ENCODE measurements around the gene TMEM108.

The TMEM108 gene

GRCh38 chr3:133354721-133355120 is 316.5 kb downstream of the TMEM108 start:
- Histone ChIP-seq H3K9me3 (ENCODE audit: low read length) (no peaks in the 10 kb centered on the region), H3K4me3 (ENCODE audit: low read length) (no peak overlapping the region), H2AFZ (ENCODE audit: low read depth, low read length) (no peak overlapping the region)

GRCh38 chr3:133360476-133360875 is 322.3 kb downstream of the TMEM108 start:
- Histone ChIP-seq H2AFZ (ENCODE audit: low read depth, low read length) (no peak overlapping the region), H3K9me3 (ENCODE audit: low read length) (no peaks in the 10 kb centered on the region), H3K27me3 (ENCODE audit: insufficient read depth, low read length) (no peaks in the 10 kb centered on the region), H3K4me1 (ENCODE audit: insufficient read depth, low read length) (peaks cover 5% of the 10 kb centered on the region), H3K36me3 (ENCODE audit: insufficient read depth, low read length) (no peaks in the 10 kb centered on the region), H3K4me3 (ENCODE audit: low read length) (no peak overlapping the region)

More at GRCh38 chr3:133354721-133355120, 316.5 kb downstream of the TMEM108 start:
- Histone ChIP-seq H3K36me3 (ENCODE audit: insufficient read depth, low read length) (no peaks in the 10 kb centered on the region), H3K27me3 (ENCODE audit: insufficient read depth, low read length) (no peaks in the 10 kb centered on the region), H3K4me1 (ENCODE audit: insufficient read depth, low read length) (peaks cover 21% of the 10 kb centered on the region)

- H3K4me3 ChIP-seq (ENCODE audit: low read length) = no peak overlapping the region
- no peaks in the 10 kb centered on the region for H3K36me3 ChIP-seq (ENCODE audit: insufficient read depth, low read length)
- no peak overlapping the region for H2AFZ ChIP-seq (ENCODE audit: low read depth, low read length)
- no peaks in the 10 kb centered on the region for H3K27me3 ChIP-seq (ENCODE audit: insufficient read depth, low read length)
- no peaks in the 10 kb centered on the region for H3K9me3 ChIP-seq (ENCODE audit: low read length)
- H3K4me1 ChIP-seq (ENCODE audit: insufficient read depth, low read length) = peaks cover 5% of the 10 kb centered on the region
Measured at GRCh38 chr3:133361011-133361410, 322.8 kb downstream of the TMEM108 start.

- H3K36me3 ChIP-seq (ENCODE audit: insufficient read depth, low read length) = no peaks in the 10 kb centered on the region
- H3K9me3 ChIP-seq (ENCODE audit: low read length) = no peaks in the 10 kb centered on the region
- H3K4me3 ChIP-seq (ENCODE audit: low read length) = no peak overlapping the region
- no peak overlapping the region for H2AFZ ChIP-seq (ENCODE audit: low read depth, low read length)
- peaks cover 5% of the 10 kb centered on the region for H3K4me1 ChIP-seq (ENCODE audit: insufficient read depth, low read length)
- no peaks in the 10 kb centered on the region for H3K27me3 ChIP-seq (ENCODE audit: insufficient read depth, low read length)
Measured at GRCh38 chr3:133361435-133361834, 323.2 kb downstream of the TMEM108 start.

GRCh38 chr3:133362539-133362938 is 324.3 kb downstream of the TMEM108 start:
- Histone ChIP-seq H3K4me3 (ENCODE audit: low read length) (no peak overlapping the region), H3K4me1 (ENCODE audit: insufficient read depth, low read length) (peaks cover 5% of the 10 kb centered on the region), H3K36me3 (ENCODE audit: insufficient read depth, low read length) (no peaks in the 10 kb centered on the region), H3K27me3 (ENCODE audit: insufficient read depth, low read length) (no peaks in the 10 kb centered on the region), H3K9me3 (ENCODE audit: low read length) (no peaks in the 10 kb centered on the region), H2AFZ (ENCODE audit: low read depth, low read length) (no peak overlapping the region)

- H2AFZ ChIP-seq (ENCODE audit: low read depth, low read length) = no peak overlapping the region
- peaks cover 5% of the 10 kb centered on the region for H3K4me1 ChIP-seq (ENCODE audit: insufficient read depth, low read length)
- no peak overlapping the region for H3K4me3 ChIP-seq (ENCODE audit: low read length)
- H3K36me3 ChIP-seq (ENCODE audit: insufficient read depth, low read length) = no peaks in the 10 kb centered on the region
- H3K9me3 ChIP-seq (ENCODE audit: low read length) = no peaks in the 10 kb centered on the region
- no peaks in the 10 kb centered on the region for H3K27me3 ChIP-seq (ENCODE audit: insufficient read depth, low read length)
Measured at GRCh38 chr3:133364704-133365103, 326.5 kb downstream of the TMEM108 start.

GRCh38 chr3:133366921-133367320 is 328.7 kb downstream of the TMEM108 start:
- Histone ChIP-seq H3K9me3 (ENCODE audit: low read length) (no peaks in the 10 kb centered on the region), H3K27me3 (ENCODE audit: insufficient read depth, low read length) (no peaks in the 10 kb centered on the region), H3K36me3 (ENCODE audit: insufficient read depth, low read length) (no peaks in the 10 kb centered on the region), H3K4me1 (ENCODE audit: insufficient read depth, low read length) (peaks cover 17% of the 10 kb centered on the region), H2AFZ (ENCODE audit: low read depth, low read length) (no peak overlapping the region), H3K4me3 (ENCODE audit: low read length) (no peak overlapping the region)

- Histone ChIP-seq H3K4me1 (ENCODE audit: insufficient read depth, low read length) (peaks cover 17% of the 10 kb centered on the region), H3K36me3 (ENCODE audit: insufficient read depth, low read length) (no peaks in the 10 kb centered on the region)
Measured at GRCh38 chr3:133367403-133367802, 329.2 kb downstream of the TMEM108 start.

GRCh38 chr3:133367956-133368355 is 329.8 kb downstream of the TMEM108 start:
- no peaks in the 10 kb centered on the region for H3K36me3 ChIP-seq (ENCODE audit: insufficient read depth, low read length)
- no peaks in the 10 kb centered on the region for H3K9me3 ChIP-seq (ENCODE audit: low read length)
- peaks cover 13% of the 10 kb centered on the region for H3K4me1 ChIP-seq (ENCODE audit: insufficient read depth, low read length)
- H2AFZ ChIP-seq (ENCODE audit: low read depth, low read length) = no peak overlapping the region
- H3K4me3 ChIP-seq (ENCODE audit: low read length) = no peak overlapping the region
- no peaks in the 10 kb centered on the region for H3K27me3 ChIP-seq (ENCODE audit: insufficient read depth, low read length)

More at GRCh38 chr3:133367403-133367802, 329.2 kb downstream of the TMEM108 start:
- no peaks in the 10 kb centered on the region for H3K27me3 ChIP-seq (ENCODE audit: insufficient read depth, low read length)
- H2AFZ ChIP-seq (ENCODE audit: low read depth, low read length) = no peak overlapping the region
- no peaks in the 10 kb centered on the region for H3K9me3 ChIP-seq (ENCODE audit: low read length)
- H3K4me3 ChIP-seq (ENCODE audit: low read length) = no peak overlapping the region

- H2AFZ ChIP-seq (ENCODE audit: low read depth, low read length) = no peak overlapping the region
- H3K27me3 ChIP-seq (ENCODE audit: insufficient read depth, low read length) = no peaks in the 10 kb centered on the region
- no peak overlapping the region for H3K4me3 ChIP-seq (ENCODE audit: low read length)
- no peaks in the 10 kb centered on the region for H3K36me3 ChIP-seq (ENCODE audit: insufficient read depth, low read length)
- no peaks in the 10 kb centered on the region for H3K9me3 ChIP-seq (ENCODE audit: low read length)
- peaks cover 12% of the 10 kb centered on the region for H3K4me1 ChIP-seq (ENCODE audit: insufficient read depth, low read length)
Measured at GRCh38 chr3:133368371-133369067, 330.3 kb downstream of the TMEM108 start.

GRCh38 chr3:133369068-133369440 is 330.9 kb downstream of the TMEM108 start:
- Histone ChIP-seq H3K9me3 (ENCODE audit: low read length) (no peaks in the 10 kb centered on the region), H3K4me1 (ENCODE audit: insufficient read depth, low read length) (peaks cover 14% of the 10 kb centered on the region), H2AFZ (ENCODE audit: low read depth, low read length) (no peak overlapping the region), H3K27me3 (ENCODE audit: insufficient read depth, low read length) (no peaks in the 10 kb centered on the region), H3K36me3 (ENCODE audit: insufficient read depth, low read length) (no peaks in the 10 kb centered on the region), H3K4me3 (ENCODE audit: low read length) (no peak overlapping the region)

- H3K27me3 ChIP-seq (ENCODE audit: insufficient read depth, low read length) = no peaks in the 10 kb centered on the region
- no peaks in the 10 kb centered on the region for H3K9me3 ChIP-seq (ENCODE audit: low read length)
- H3K36me3 ChIP-seq (ENCODE audit: insufficient read depth, low read length) = no peaks in the 10 kb centered on the region
- H2AFZ ChIP-seq (ENCODE audit: low read depth, low read length) = no peak overlapping the region
- peaks cover 30% of the 10 kb centered on the region for H3K4me1 ChIP-seq (ENCODE audit: insufficient read depth, low read length)
- H3K4me3 ChIP-seq (ENCODE audit: low read length) = no peak overlapping the region
Measured at GRCh38 chr3:133371181-133371580, 333.0 kb downstream of the TMEM108 start.

- no peaks in the 10 kb centered on the region for H3K36me3 ChIP-seq (ENCODE audit: insufficient read depth, low read length)
- no peak overlapping the region for H2AFZ ChIP-seq (ENCODE audit: low read depth, low read length)
- no peak overlapping the region for H3K4me3 ChIP-seq (ENCODE audit: low read length)
- H3K9me3 ChIP-seq (ENCODE audit: low read length) = no peaks in the 10 kb centered on the region
- H3K27me3 ChIP-seq (ENCODE audit: insufficient read depth, low read length) = no peaks in the 10 kb centered on the region
- H3K4me1 ChIP-seq (ENCODE audit: insufficient read depth, low read length) = peaks cover 30% of the 10 kb centered on the region
Measured at GRCh38 chr3:133371676-133372075, 333.5 kb downstream of the TMEM108 start.

All from neuron (in vitro differentiated cells).